ENCODE measurements around the gene CADM2.

CADM2 gene

DNA sequence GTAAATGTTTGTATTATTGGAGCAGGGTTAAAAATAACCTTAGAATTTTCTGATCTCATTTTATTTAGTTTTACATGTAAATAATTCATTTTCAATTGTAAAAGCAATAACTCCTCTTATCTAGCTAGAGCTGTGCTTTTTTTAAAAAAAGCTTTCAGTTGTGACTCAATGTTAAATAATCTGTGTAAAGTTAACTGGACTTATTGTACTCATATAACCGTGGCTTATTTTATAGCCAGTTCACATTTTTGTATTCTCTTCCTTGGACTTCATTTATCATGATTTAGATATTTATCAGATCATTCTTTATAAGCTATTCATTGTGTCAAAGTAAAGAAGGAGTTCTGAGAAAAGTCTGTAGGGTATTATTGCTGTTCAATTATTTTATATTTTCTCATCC lies 435.6 kb downstream of the CADM2 start:
- DNase-seq (ENCODE audit: insufficient read length, low spot score) (no peak), FAIRE-seq (no peak)
- no peak for TF ChIP-seq POLR2A (IDR thresholded peaks at IDR 0.05; ENCODE audit: low read depth, low read length)

DNA sequence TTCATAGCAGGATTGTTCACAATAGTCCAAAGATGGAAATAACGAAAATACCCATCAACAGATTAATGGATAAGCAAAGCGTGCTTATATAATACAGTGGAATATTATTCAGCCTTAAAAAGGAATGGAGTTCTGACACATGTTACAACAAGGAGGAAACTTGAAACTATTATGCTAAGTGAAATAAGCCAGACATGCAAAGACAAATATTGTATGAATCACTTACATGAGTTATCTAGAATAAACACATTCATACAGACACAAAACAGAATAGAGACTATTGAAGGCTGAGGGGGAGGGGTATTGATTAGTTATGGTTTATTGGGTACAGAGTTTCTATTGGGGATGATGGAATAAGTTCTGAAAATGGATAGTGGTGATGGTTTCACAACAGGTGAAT lies 438.6 kb downstream of the CADM2 start:
- TF ChIP-seq POLR2A (IDR thresholded peaks at IDR 0.05; ENCODE audit: low read depth, low read length), result no peak
- FAIRE-seq (no peak), DNase-seq (ENCODE audit: insufficient read length, low spot score) (no peak)

DNA sequence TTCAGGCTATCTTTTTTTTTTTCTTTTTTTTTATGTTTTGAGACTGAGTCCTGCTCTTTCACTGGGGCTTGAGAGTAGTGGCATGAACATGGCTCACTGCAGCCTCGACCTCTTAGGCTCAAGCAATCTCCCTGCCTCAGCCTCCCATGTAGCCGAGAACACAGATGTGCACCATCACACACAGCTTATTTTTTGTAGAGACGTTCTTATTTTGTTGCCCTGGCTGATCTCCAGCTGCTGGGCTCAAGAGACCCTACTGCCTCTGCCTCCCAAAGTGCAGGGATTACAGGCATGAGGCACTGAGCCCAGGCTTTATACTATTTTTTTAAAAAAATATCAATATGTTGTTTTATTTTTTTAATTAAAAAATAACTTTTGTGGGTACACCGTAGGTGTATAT lies 467.3 kb downstream of the CADM2 start:
- FAIRE-seq (no peak), DNase-seq (ENCODE audit: insufficient read length, low spot score) (no peak)
- TF ChIP-seq POLR2A (IDR thresholded peaks at IDR 0.05; ENCODE audit: low read depth, low read length), result no peak

DNA sequence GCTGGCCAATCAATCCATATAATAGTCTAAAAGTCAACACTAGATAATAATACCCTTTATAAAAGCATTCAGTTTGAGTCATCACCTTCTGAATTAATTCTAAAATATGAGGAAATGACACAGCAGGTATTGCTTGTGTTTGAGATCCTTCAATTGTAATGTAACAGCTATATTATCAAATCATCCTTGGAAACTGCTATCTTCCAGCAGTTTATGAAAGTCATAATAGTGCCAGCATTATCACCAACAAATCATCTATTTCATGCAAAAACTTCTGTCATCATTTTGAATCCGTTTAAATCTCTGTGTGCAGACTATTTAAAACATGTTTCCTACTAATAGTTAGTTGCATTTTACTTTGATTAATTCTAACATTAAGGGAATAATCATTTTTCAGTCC lies 468.7 kb downstream of the CADM2 start:
- no peak for FAIRE-seq
- no peak for TF ChIP-seq POLR2A (IDR thresholded peaks at IDR 0.05; ENCODE audit: low read depth, low read length)
- no peak for DNase-seq (ENCODE audit: insufficient read length, low spot score)

DNA sequence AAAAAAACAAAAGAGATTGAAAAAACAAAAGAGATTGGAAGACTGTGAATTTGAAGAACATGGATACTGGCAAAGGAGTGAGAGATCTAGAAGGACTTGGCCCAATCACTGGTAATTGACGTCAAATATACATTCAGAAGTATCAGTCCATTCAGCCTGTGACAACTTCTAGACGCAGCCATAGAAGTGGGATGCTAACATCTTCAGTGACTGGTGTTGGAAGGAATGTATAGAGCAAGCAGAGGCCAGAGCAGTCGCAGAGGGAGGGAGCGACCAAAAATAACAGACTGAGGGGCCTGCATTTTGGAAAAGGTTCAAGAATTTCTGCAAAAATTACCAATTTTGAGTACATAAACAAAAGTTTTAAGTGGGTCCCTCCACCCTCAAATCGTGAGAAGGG lies 473.3 kb downstream of the CADM2 start:
- FAIRE-seq (no peak), DNase-seq (ENCODE audit: insufficient read length, low spot score) (no peak)
- no peak for TF ChIP-seq POLR2A (IDR thresholded peaks at IDR 0.05; ENCODE audit: low read depth, low read length)

DNA sequence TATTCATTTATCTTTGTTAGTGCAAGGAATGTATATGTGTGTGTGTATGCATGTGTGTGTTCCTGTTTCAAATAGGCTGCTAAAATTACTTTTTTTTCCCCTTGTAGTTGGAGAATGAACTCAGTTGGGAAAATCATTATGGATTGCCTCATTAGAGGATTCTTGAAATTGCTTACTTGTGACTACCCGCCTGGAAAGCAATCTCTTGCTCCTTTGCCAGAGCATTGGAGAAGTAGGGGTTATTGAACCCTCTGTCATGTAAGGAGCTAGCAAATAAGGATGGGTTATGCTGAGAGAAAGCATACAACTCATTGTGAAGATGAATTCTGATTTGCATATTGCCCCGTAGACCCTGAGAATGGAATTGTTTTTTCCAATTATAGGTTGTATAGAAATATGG lies 474.5 kb downstream of the CADM2 start:
- DNase-seq (ENCODE audit: insufficient read length, low spot score) (no peak), FAIRE-seq (no peak)
- TF ChIP-seq POLR2A (IDR thresholded peaks at IDR 0.05; ENCODE audit: low read depth, low read length), result no peak

DNA sequence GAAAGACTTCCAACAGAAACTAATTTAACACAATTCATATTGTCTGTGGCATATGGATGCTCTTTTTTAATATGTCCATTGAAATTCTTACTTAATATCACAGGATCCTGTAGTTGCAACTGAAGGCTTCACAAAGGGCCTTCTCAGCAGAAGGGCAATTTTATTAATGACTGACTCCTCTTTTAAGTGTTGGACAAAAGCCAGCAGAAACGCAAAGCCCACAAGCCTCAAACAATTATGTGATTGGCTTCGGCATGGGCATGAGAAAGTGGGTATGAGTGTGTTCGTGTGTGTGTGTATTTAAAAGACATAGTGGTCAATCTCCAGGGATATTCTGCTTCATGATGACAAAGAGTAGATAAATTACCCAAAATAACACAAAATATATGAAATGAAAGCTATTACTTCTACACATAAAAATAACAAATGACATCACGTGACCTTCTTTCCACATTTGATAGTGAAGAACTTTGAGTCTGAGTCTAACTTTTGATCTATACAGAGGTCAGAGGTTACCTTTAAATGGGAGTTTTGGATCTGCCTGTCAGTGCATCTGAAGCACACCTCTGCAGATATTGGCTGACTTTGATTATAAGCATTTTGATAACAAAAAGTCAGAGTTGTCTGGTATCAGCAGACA lies 496.9 kb downstream of the CADM2 start:
- FAIRE-seq (no peak), DNase-seq (ENCODE audit: insufficient read length, low spot score) (no peak)
- TF ChIP-seq POLR2A (IDR thresholded peaks at IDR 0.05; ENCODE audit: low read depth, low read length), result no peak

DNA sequence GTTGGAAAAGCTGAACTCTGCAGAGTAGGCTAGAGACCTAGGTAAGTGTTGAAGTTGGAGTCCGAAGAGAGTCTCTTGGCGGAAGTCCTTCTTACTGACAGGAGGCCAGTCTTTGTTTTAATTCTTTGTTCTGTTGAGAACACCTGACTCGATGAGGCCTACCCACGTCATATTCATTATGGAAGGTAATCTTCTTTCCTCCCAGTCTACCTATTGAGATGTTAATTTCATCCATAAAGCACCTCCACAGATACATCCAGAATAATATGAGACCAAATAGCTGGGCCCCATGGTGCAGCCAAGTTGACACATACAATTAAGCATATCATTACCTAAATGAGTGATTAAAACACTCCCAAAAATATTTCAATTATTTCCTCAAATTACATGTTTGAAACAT lies 515.5 kb downstream of the CADM2 start:
- no peak for FAIRE-seq

DNA sequence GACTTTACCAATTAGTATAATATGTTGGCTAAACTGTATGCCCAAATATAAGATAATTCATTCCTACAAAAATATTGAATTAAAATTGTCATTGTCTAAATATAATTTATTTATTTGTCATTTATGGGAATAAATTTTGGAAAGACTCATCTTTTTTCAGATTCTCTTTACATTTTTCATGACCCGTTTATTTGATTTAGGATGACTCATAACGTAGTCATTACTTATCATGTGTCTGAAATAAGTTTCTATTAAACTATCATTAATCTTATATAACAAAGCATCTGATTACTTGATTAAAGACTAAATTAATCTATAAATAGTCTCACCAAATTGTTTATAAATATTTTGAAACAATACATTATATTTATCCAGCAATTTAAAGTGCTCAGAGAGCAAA lies 516.6 kb downstream of the CADM2 start:
- TF ChIP-seq POLR2A (IDR thresholded peaks at IDR 0.05; ENCODE audit: low read depth, low read length), result no peak
- DNase-seq (ENCODE audit: insufficient read length, low spot score) (no peak), FAIRE-seq (no peak)

More for the DNA sequence above, 515.5 kb downstream of the CADM2 start:
- no peak for DNase-seq (ENCODE audit: insufficient read length, low spot score)
- TF ChIP-seq POLR2A (IDR thresholded peaks at IDR 0.05; ENCODE audit: low read depth, low read length), result no peak

DNA sequence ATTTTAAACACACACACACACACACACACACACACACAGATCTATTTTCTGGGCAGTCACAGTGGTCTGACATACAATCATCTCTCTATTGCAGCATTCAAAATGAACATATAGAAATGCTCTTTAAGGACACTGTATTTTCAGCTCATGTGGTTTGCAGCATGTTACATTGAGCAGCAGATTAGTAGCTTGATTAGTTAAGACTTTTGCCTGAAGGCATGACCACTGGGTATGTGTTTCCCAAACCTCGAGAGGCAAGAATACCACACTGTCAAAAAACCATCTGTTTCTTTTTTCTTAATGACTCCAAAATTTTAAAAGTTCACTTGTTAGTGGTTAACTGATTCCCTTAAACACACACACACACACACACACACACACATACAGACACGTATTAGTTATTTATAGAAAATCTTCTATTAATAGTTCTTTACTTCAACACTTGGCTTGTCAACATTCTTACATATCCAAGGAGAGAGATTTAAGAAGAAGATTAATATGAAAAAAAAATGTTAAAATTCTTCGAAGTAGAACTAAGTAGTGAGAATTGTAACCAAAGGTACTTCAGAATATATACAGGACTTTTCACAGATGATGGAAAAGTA lies 518.2 kb downstream of the CADM2 start:
- no peak for FAIRE-seq
- DNase-seq (ENCODE audit: insufficient read length, low spot score), result no peak

DNA sequence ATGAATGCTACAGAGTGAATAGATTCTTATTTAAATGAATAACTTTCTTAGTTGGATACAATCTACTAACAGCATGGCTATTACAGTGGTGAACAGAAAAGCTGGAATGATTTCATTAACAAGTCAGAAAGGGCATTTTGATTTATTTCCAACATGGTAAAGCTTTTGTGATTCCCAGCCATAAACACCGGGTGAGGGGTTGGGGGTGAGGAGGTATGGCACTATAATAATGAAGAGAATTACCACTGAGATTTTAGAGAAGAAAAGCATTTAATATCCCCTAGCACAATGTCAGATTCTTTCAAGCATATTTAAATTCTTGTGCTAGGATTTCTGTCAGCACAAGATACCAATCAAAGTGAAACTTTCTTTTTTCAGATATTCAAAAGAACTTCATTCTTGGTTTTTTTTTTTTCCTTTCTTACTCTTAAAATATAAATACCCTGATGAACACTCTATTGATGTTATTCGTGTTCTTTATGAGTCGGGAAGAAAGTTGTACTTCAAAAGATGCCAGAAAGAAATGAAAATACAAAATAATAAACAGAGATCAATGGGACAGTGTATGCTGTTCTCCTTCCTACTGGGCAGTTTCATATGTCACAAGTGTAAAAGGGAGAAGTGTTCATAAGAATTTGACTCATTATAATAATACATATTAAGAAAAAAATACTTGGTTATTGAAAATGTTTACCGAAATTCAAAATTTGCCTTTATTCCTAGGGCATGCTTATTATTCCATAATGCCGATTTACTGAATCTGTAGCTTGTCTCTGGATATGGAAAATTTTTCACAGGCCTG lies 522.8 kb downstream of the CADM2 start:
- no peak for FAIRE-seq
- TF ChIP-seq POLR2A (IDR thresholded peaks at IDR 0.05; ENCODE audit: low read depth, low read length), result no peak

More for the DNA sequence above, 518.2 kb downstream of the CADM2 start:
- TF ChIP-seq POLR2A (IDR thresholded peaks at IDR 0.05; ENCODE audit: low read depth, low read length), result no peak

DNA sequence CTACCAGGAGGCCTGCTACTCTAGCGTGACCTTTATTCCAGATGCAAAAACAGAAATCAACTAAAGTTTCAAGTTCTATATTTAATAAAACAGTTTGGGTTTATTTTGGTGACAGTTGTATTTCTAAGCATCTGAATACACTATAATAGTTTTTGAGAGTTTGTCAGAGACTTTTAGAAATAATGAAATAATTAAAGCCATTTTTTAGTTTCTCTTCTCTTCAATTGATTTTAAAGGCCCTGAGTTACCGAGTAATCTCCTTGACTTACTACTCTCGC lies 523.4 kb downstream of the CADM2 start:
- FAIRE-seq (no peak), DNase-seq (ENCODE audit: insufficient read length, low spot score) (no peak)
- no peak for TF ChIP-seq POLR2A (IDR thresholded peaks at IDR 0.05; ENCODE audit: low read depth, low read length)

More for the DNA sequence above, 522.8 kb downstream of the CADM2 start:
- DNase-seq (ENCODE audit: insufficient read length, low spot score), result no peak

DNA sequence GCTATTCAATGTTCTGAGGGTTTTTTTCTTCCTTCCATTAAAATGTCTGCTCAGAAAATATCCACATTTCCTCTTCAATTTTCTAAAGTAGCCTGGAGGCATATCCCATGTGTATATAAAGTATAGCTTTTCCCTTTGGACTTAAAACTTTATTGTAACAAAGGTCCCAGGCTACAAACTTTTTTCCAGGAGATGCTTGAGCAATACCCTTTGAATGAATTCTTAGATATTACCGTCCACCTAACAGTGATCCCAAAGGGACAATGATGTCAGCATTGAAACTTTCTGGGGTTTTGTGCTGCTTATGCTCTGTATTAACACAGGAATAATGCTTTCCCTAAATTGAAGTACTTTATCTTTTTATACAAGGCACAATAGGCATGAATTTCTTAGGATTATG lies 525.2 kb downstream of the CADM2 start:
- FAIRE-seq (no peak), DNase-seq (ENCODE audit: insufficient read length, low spot score) (no peak)
- no peak for TF ChIP-seq POLR2A (IDR thresholded peaks at IDR 0.05; ENCODE audit: low read depth, low read length)

DNA sequence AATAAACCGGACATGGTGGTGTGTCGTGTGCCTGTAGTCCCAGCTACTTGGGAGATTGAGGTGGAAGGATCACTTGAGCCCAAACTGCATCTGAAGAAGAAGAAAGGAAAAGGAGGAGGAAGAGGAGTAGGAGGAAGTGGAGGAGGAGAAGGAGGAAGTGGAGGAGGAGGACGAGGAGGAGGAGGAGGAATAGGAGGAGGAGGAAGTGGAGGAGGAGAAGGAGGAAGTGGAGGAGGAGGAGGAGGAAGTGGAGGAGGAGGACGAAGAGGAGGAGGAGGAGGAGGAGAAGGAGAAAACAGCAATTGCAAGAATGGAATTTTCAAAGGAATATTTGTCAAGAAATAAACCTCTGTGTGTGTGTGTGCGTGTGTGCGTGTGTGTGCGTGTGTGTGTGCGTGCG lies 528.6 kb downstream of the CADM2 start:
- FAIRE-seq, result no peak
- TF ChIP-seq POLR2A (IDR thresholded peaks at IDR 0.05; ENCODE audit: low read depth, low read length), result no peak

DNA sequence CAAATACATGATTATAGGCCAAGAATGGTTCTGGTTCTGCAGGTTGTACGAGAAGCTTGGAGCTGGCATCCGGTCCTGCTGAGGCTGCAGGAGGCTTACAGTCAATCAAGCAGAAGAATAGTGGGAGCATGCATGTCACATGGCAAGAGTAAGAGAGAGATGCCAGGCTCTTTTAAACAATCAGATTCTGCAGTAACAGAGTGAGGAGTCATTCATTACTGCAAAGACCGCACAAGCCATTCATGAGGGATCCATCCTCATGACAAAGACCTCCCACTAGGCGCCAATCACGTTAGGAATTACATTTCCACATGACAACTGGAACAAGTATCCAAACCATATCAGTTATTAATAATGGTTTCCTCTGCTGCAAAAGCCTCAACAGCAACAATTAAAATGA lies 536.8 kb downstream of the CADM2 start:
- no peak for DNase-seq (ENCODE audit: insufficient read length, low spot score)
- TF ChIP-seq POLR2A (IDR thresholded peaks at IDR 0.05; ENCODE audit: low read depth, low read length), result no peak
- no peak for FAIRE-seq

More for the DNA sequence above, 528.6 kb downstream of the CADM2 start:
- DNase-seq (ENCODE audit: insufficient read length, low spot score), result no peak

Measured in H54 (cell line).